Progenitor cell of endocrine pancreas (in vitro differentiated cells): ENCODE data around the gene DNAJC22. TPM values are rescaled to one million over a fixed set of nuclear protein-coding genes. Genes with fewer than 3 reads are reported as not detected.
"Not testable (repeated sequence)": the region's sequence is repeated elsewhere in the genome, so short reads cannot be mapped to it uniquely, and the experiment has no call there.

ENCODE experiments used
- DNase-seq: peaks from one replicate; pipeline ENCODE4 v3.0.0; 2021; ENCODE audit warnings: low spot score; ENCODE audit not compliant: unreplicated experiment
- H3K27ac Mint-ChIP-seq: 2 replicates; pipeline ENCODE4 v1.8.0; 2021; ENCODE audit warnings: mild to moderate bottlenecking, moderate library complexity, mixed read lengths
- H3K27me3 Mint-ChIP-seq: 2 replicates; pipeline ENCODE4 v1.8.0; 2021; ENCODE audit warnings: mixed read lengths
- H3K36me3 Mint-ChIP-seq: 2 replicates; pipeline ENCODE4 v1.8.0; 2022; ENCODE audit warnings: mixed read lengths; ENCODE audit not compliant: insufficient read depth
- H3K4me1 Mint-ChIP-seq: 2 replicates; pipeline ENCODE4 v1.8.0; 2021; ENCODE audit warnings: low read depth, mixed read lengths
- H3K4me3 Mint-ChIP-seq: 2 replicates; pipeline ENCODE4 v1.8.0; 2021; ENCODE audit warnings: low read depth, mild to moderate bottlenecking, moderate library complexity, mixed read lengths
- H3K9me3 Mint-ChIP-seq: 2 replicates; pipeline ENCODE4 v1.8.0; 2021; ENCODE audit warnings: low read depth, mixed read lengths
- CTCF ChIP-seq: fragments of 200-600 bp; sonication (generic); IDR thresholded peaks from one replicate; pipeline ENCODE4 v1.5.0; 2021; ENCODE audit warnings: antibody characterized with exemption, mild to moderate bottlenecking; ENCODE audit not compliant: unreplicated experiment
- total RNA-seq: library from RNA; stranded (reverse); gene quantifications from 2 replicates; pipeline ENCODE4 v1.2.1, GENCODE V29; 2021

The DNAJC22 gene
- total RNA-seq, 1 donor from 2014 or later = 38.7 TPM

- no peak for TF ChIP-seq CTCF
- Mint-ChIP-seq H3K36me3 (peaks cover 3% of the 10 kb centered on the region), H3K27ac (no peak overlapping the region), H3K4me3 (no peak overlapping the region), H3K9me3 (no peaks in the 10 kb centered on the region), H3K4me1 (peaks cover 5% of the 10 kb centered on the region), H3K27me3 (peaks cover 30% of the 10 kb centered on the region)
- DNase-seq = no peak
Measured at GRCh38 chr12:49332441-49332861, 14.2 kb upstream of the DNAJC22 start.

GRCh38 chr12:49332891-49333371 is 13.8 kb upstream of the DNAJC22 start:
- no peak overlapping the region for H3K4me3 Mint-ChIP-seq
- H3K4me1 Mint-ChIP-seq = peaks cover 9% of the 10 kb centered on the region
- no peak for TF ChIP-seq CTCF
- H3K9me3 Mint-ChIP-seq = no peaks in the 10 kb centered on the region
- peaks cover 35% of the 10 kb centered on the region for H3K27me3 Mint-ChIP-seq
- H3K27ac Mint-ChIP-seq = no peak overlapping the region
- no peak for DNase-seq
- peaks cover 3% of the 10 kb centered on the region for H3K36me3 Mint-ChIP-seq

DNA sequence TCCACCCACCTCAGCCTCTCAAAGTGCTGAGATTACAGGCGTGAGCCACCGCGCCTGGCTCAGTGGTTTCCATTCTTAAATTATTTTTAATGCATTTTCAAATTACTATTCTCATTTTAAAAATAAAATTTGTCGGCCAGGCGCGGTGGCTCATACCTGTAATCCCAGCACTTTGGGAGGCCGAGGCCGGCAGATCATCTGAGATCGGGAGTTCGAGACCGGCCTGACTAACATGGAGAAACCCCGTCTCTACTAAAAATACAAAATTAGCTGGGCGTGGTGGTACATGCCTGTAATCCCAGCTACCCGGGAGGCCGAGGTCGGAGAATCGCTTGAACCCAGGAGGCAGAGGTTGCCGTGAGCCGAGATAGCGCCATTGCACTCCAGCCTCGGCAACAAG is 12.9 kb upstream of the DNAJC22 start:
- not testable (repeated sequence) for H3K27ac Mint-ChIP-seq, H3K4me3 Mint-ChIP-seq

GRCh38 chr12:49334226-49334625 is 12.5 kb upstream of the DNAJC22 start:
- Mint-ChIP-seq H3K4me1 (peaks cover 10% of the 10 kb centered on the region), H3K4me3 (no peak overlapping the region), H3K27me3 (peaks cover 48% of the 10 kb centered on the region), H3K27ac (no peak overlapping the region), H3K9me3 (no peaks in the 10 kb centered on the region), H3K36me3 (peaks cover 3% of the 10 kb centered on the region)
- no peak for TF ChIP-seq CTCF
- no peak for DNase-seq

More for the DNA sequence above, 12.9 kb upstream of the DNAJC22 start:
- Mint-ChIP-seq H3K27me3 (peaks cover 43% of the 10 kb centered on the region), H3K4me1 (peaks cover 10% of the 10 kb centered on the region)
- H3K9me3 Mint-ChIP-seq, H3K36me3 Mint-ChIP-seq, DNase-seq: not testable (repeated sequence)

DNA sequence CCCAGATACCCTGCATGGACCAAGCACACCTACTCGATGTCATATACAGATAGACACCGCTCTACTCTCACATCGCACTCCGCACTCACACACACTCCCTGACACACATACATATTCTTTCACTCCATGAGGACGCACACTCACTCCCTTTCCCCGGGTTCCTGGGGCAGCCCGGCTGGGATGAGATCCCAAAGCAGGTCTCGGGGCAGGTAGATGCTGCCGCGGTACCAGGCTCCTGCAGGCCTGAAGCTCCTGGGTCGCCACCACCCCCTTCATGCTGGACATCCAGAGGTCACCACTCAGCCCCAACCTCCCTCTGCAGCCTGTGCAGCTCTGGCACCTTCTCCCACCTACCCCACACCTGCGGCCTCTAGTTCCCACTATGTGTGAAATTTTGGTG is 12.0 kb upstream of the DNAJC22 start:
- peaks cover 3% of the 10 kb centered on the region for H3K36me3 Mint-ChIP-seq
- peaks cover 52% of the 10 kb centered on the region for H3K27me3 Mint-ChIP-seq
- peaks cover 10% of the 10 kb centered on the region for H3K4me1 Mint-ChIP-seq
- TF ChIP-seq CTCF = no peak
- no peak overlapping the region for H3K4me3 Mint-ChIP-seq
- H3K9me3 Mint-ChIP-seq = no peaks in the 10 kb centered on the region
- no peak overlapping the region for H3K27ac Mint-ChIP-seq
- DNase-seq = no peak

- H3K9me3 Mint-ChIP-seq = no peaks in the 10 kb centered on the region
- peaks cover 10% of the 10 kb centered on the region for H3K4me1 Mint-ChIP-seq
- no peak for TF ChIP-seq CTCF
- no peak for DNase-seq
- no peak overlapping the region for H3K27ac Mint-ChIP-seq
- H3K36me3 Mint-ChIP-seq = peaks cover 3% of the 10 kb centered on the region
- H3K27me3 Mint-ChIP-seq = peaks cover 59% of the 10 kb centered on the region
- H3K4me3 Mint-ChIP-seq = no peak overlapping the region
Measured at GRCh38 chr12:49335118-49335954, 11.4 kb upstream of the DNAJC22 start.
